Measurements from ENCODE around the gene MORC3.
"Not testable (repeated sequence)": the region's sequence is repeated elsewhere in the genome, so short reads cannot be mapped to it uniquely, and the experiment has no call there.

DNA sequence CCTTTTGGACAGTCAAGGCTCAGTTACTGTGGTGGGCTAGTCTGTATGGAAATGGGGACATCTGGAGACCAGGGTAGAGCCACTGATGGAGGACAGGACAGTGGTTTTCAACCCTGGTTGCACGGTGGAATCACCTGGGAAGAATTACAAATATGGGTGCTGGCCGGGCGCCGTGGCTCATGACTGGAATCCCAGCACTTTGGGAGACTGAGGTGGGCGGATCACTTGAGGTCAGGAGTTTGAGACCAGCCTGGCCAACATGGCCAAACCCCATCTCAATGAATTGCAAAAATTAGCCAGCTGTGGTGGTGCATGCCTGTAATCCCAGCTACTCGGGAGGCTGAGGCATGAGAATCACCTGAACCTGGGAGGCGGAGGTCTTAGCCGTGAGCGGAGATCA, 79.7 kb downstream of the MORC3 start:
- TF ChIP-seq, protein P1, sequence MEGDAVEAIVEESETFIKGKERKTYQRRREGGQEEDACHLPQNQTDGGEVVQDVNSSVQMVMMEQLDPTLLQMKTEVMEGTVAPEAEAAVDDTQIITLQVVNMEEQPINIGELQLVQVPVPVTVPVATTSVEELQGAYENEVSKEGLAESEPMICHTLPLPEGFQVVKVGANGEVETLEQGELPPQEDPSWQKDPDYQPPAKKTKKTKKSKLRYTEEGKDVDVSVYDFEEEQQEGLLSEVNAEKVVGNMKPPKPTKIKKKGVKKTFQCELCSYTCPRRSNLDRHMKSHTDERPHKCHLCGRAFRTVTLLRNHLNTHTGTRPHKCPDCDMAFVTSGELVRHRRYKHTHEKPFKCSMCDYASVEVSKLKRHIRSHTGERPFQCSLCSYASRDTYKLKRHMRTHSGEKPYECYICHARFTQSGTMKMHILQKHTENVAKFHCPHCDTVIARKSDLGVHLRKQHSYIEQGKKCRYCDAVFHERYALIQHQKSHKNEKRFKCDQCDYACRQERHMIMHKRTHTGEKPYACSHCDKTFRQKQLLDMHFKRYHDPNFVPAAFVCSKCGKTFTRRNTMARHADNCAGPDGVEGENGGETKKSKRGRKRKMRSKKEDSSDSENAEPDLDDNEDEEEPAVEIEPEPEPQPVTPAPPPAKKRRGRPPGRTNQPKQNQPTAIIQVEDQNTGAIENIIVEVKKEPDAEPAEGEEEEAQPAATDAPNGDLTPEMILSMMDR (optimal IDR thresholded peaks at IDR 0.05 in 1 of 3, IDR thresholded peaks at IDR 0.05 in 1 of 3, conservative IDR thresholded peaks at IDR 0.05 in 1 of 3; ENCODE audit: extremely low read depth in 1 of 3, insufficient read depth in 2 of 3, low read length in 3 of 3): not testable (repeated sequence)
- not testable (repeated sequence) for TF ChIP-seq EZH2 (IDR thresholded peaks at IDR 0.05; ENCODE audit: low read length)

All from keratinocyte (primary cell).